CD4-positive, alpha-beta T cell treated with Interferon alpha-2 for 1 hour (primary cell): Measurements from ENCODE around the gene CCDC107.
"Not testable (repeated sequence)": the region's sequence is repeated elsewhere in the genome, so short reads cannot be mapped to it uniquely, and the experiment has no call there.

Source experiments
- DNase-seq, 2 donors: peaks; one replicate each; pipeline ENCODE4 v3.0.0-alpha.2; 2020 to 2022

CCDC107 gene

DNA sequence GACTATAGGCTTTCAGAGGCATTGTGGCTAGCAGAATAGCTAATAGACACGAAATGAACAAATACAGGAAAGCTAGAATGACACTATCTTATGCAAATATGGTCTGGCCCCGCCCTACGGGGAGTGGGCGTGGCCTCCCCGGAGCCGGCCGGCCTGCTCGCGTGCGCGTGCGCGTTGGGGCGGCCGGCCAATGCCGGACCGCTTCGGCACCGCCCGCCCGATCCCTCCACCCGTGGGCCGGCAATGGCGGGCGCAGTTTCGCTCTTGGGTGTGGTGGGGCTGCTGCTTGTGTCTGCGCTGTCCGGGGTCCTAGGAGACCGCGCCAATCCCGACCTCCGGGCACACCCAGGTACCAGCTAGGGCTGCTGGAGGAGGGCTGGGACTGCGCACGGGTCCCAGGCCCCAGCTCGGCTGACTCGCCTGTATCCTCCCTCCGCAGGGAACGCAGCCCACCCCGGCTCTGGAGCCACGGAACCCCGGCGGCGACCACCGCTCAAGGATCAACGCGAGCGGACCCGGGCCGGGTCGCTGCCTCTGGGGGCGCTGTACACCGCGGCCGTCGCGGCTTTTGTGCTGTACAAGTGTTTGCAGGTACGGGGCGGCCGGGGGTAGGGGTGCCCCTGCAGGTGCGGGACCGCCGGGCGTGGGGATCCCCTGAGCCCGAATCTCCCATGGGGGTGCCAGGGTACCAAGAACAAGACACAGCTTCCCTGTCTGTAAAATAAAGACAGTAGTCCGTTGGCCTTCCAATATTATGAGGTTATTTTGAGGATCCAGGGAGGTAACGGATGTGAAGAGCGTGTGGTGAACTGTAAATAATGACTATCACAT is at the start of gene CCDC107:
Gene CCDC107 (plus strand): TSS at position 156 of the 831 bp plus-strand sequence. CDS start 88 bp downstream, at position 244.
- DNase-seq = peak; percentile 86 to 87

DNA sequence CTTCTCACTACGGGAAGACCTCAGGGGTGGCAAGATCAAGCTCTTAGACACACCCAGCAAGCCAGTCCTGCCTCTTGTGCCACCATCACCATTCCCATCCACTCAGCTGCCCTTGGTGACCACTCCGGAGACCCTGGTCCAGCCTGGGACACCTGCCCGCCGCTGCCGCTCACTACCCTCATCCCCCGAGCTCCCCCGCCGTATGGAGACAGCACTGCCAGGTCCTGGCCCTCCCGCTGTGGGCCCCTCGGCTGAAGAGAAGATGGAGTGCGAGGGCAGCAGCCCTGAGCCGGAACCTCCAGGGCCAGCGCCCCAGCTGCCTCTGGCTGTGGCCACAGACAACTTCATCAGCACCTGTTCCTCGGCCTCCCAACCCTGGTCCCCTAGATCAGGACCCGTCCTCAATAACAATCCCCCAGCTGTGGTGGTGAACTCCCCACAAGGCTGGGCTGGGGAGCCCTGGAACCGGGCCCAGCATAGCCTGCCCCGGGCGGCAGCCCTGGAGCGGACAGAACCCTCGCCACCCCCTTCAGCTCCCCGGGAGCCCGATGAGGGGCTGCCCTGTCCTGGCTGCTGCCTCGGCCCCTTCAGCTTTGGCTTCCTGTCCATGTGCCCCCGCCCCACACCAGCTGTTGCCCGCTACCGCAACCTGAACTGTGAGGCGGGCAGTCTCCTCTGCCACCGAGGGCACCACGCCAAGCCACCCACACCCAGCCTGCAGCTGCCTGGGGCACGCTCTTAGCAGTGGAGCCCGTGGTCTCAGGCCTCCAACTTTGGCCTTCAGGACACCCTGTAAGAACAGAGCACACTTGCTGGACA is 48.9 kb upstream of the CCDC107 start:
- DNase-seq = no peak

DNA sequence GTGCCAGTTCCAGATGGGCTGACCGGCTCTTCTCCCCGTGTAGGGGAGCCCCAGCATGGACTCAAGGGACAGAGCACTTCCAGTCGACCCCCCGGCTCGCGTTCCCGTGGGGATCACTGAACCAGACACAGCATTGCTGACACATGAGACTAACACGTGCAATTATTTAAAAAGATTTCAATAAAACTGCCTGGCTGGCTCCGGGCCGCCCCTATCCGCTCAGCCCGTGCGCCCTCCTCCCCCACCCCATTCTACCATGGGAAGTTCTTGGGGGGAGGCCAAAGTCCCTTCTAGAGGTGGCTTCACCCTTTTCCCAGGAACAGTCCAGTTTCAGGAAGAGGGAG is 48.3 kb upstream of the CCDC107 start:
- no peak for DNase-seq

GRCh38 chr9:35611230-35611797 is 46.8 kb upstream of the CCDC107 start:
- peak; percentile 62 to 72 for DNase-seq

- not testable (repeated sequence) for DNase-seq
These were observed 46.0 kb upstream of the CCDC107 start for GRCh38 chr9:35612066-35612465.

GRCh38 chr9:35612843-35613242 is 45.2 kb upstream of the CCDC107 start:
- no peak for DNase-seq

DNA sequence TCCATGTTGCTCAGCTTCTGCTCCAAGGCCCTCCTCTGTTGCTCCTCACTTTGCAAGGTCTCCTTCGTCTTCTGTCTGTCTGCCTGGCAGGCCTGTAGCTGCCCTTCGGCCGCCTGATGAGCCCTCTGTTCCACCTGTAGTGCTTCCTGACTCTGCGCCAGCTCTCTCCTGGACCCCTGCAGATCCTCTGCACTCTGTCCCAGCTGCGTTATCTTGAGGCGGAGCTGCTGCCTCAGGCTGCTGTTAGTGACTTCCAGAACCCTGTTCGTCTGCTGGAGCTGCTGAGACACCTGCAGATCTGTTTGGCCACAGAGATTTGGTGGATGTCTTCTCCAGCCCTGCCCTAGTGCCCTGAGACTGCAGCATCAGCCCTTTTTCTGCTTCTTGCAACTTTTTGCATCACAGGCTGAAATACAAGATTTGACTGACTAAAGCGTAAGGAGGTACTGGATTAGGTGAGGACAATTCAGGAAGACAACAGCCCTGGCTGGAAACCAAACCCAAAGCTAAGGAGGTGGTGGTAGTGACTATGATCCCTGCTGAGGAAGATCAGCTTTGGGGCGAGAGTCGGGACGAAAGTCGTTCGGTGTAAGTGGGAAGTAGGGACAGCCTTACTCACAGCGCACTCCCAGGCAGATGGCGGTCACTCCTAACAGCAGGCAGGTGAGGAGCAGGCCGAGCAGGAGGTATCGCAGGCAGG is 42.0 kb upstream of the CCDC107 start:
- no peak for DNase-seq

DNA sequence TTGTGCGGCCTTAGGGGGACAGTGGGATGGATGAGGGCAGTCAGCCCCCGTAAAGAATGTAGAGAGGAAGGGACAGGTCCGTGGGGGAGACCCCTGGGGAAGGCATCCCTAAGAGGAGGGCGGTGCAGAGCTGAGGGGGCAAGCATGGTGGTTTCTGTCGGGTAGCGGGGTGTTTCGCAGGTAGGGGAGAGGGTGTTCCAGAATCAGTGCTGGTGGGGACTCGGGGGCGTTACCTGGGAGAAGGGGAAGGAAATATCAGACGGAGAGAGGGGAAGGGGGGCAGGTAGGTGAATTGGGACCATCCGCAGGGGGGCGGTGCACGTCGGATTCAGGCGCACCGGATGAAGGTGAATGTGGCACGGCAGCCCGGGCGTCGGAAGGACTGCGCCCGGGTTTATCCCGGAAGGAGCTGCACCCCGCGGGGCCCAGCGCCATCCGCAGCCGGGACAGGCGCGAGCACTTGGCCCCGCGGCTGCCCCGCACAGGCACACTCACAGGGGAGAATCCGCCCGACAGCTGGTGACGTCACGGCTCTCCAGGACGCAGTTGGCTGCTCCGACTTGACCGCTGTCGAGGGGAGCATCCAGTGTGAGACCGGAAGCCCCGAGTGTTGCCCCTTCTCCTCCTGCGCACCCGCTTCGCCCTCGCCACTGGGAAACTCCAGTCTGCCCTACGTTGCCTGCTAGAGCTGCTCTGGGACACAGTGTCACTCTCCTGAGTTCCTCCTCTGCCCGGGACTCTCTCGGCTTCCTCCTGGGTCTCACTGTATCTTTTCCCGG is 41.2 kb upstream of the CCDC107 start:
- peak; percentile 81 to 82 for DNase-seq

GRCh38 chr9:35617548-35617947 is 40.5 kb upstream of the CCDC107 start:
- no peak for DNase-seq

- peak in 1 of 2 donors; percentile 39 for DNase-seq
These were observed 39.8 kb upstream of the CCDC107 start, which contains the start of gene CD72 for GRCh38 chr9:35618325-35618727. Gene CD72 (minus strand): TSS chr9:35618413. CDS start chr9:35618303, 110 bp downstream.

GRCh38 chr9:35618854-35619799 is 39.0 kb upstream of the CCDC107 start:
- peak; percentile 61 to 66 for DNase-seq

DNA sequence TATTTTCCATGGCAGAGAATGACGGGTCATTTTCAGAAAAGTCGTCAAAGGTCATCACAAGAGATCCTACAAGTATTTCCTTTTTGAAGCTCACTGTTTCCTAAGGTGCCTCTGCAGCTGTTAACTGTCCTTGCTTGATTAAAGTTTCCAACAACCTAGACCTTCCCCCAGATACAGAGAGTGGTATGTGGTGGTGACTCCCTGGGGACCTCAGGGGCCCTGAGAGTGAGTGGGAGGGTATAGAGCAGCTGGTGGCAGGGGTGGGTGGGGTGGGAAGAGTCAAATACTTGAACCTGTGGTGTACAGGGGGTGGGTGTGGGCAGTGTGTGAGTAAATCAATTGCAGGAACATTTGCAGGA is 38.3 kb upstream of the CCDC107 start:
- peak in 1 of 2 donors; percentile 48 for DNase-seq

DNA sequence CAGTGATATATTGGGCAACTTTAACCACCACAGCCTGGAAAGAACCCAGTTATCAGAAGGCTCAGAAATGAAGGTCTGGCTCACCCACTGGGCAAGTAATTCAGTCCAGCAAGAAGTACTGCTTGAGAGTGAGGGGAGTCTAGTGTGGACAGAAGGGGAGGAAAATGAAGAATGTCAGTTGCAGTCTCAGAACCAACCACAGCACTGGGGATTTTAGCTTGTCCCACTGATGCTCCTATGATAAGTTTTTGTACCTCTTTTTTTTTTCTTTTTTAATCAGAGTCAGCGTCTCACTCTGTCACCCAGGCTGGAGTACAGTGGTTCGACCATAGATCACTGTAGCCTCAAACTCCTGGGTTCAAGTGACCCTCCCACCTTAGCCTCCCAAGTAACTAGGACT is 30.5 kb upstream of the CCDC107 start:
- DNase-seq = no peak

GRCh38 chr9:35628389-35628991 is 29.6 kb upstream of the CCDC107 start:
- no peak for DNase-seq

- no peak for DNase-seq
These were observed 28.5 kb upstream of the CCDC107 start for GRCh38 chr9:35629597-35629996.

GRCh38 chr9:35635730-35636129 is 22.4 kb upstream of the CCDC107 start:
- no peak for DNase-seq

- no peak for DNase-seq
These were observed 21.8 kb upstream of the CCDC107 start for GRCh38 chr9:35636135-35636876.

GRCh38 chr9:35636877-35637246 is 21.2 kb upstream of the CCDC107 start:
- not testable (repeated sequence) for DNase-seq

DNA sequence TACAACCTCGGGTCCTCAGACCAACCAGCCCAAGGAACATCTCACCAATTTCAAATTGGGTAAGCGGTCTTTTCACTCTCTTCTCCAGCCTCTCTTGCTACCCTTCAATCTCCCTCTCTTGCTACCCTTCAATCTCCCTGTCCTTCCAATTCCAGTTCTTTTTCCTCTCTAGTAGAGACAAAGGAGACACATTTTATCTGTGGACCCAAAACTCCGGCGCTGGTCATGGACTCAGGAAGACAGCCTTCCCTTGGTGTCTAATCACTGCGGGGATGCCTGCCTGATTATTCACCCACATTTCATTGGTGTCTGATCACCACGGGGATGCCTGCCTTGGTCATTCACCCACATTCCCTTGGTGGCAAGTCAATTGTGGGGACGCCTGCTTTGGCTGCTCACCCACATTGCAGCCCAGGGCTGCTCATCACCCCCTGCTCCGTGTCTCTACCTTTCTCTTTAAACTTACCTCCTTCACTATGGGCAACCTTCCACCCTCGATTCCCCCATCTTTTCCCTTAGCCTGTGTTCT is 20.6 kb upstream of the CCDC107 start:
- DNase-seq = not testable (repeated sequence)
